ENCODE results near the gene XBP1.
A peak's percentile ranks its signal among the peaks of the same experiment; 100 is the strongest.

- TF ChIP-seq POLR2A (IDR thresholded peaks at IDR 0.05; ENCODE audit: low read length): peak; percentile 13
- no peak for TF ChIP-seq GATA1 (IDR thresholded peaks at IDR 0.05; ENCODE audit: low read depth, low read length)
Observed at GRCh38 chr22:28793976-28794584, 6.3 kb downstream of the XBP1 start.

Measured in erythroblast (primary cell).